GM23338 (cell line): ENCODE results near the gene AKAP13. TPM values are rescaled to one million over a fixed set of nuclear protein-coding genes. Genes with fewer than 3 reads are reported as not detected.

ENCODE experiments used
- ATAC-seq: fragments of 200-7000 bp; cut with Tn5 transposase; 3 replicates; pipeline ENCODE4 v1.9.1; 2020
- DNase-seq: peaks from one replicate; pipeline ENCODE4 v3.0.0-alpha.2; 2015; ENCODE audit warnings: low spot score
- H2AFZ ChIP-seq: fragments of 200-600 bp; sonication (generic); 2 replicates; pipeline ENCODE4 v1.8.0; 2016; ENCODE audit warnings: antibody characterized with exemption, mild to moderate bottlenecking, moderate library complexity
- H3F3A ChIP-seq: fragments of 200-600 bp; sonication (generic); replicated peaks from 2 replicates; pipeline ENCODE4 v1.8.0; 2017; ENCODE audit warnings: antibody characterized with exemption, mixed run types, low read depth
- H3K27ac ChIP-seq: fragments of 200-600 bp; sonication (generic); 2 replicates; pipeline ENCODE4 v1.6.1; 2016; ENCODE audit warnings: low read depth
- H3K27me3 ChIP-seq: fragments of 200-600 bp; sonication (generic); 2 replicates; pipeline ENCODE4 v1.8.0; 2016; ENCODE audit warnings: mild to moderate bottlenecking, mixed run types, moderate library complexity; ENCODE audit not compliant: insufficient read depth
- H3K36me3 ChIP-seq: fragments of 200-600 bp; sonication (generic); 2 replicates; pipeline ENCODE4 v1.8.0; 2016; ENCODE audit warnings: mild to moderate bottlenecking; ENCODE audit not compliant: insufficient read depth
- H3K4me1 ChIP-seq: fragments of 200-600 bp; sonication (generic); 2 replicates; pipeline ENCODE4 v1.8.0; 2016; ENCODE audit warnings: mild to moderate bottlenecking, moderate library complexity; ENCODE audit not compliant: insufficient read depth
- H3K4me2 ChIP-seq: fragments of 200-600 bp; sonication (generic); 2 replicates; pipeline ENCODE4 v1.7.1; 2017; ENCODE audit warnings: mixed run types
- H3K4me3 ChIP-seq: fragments of 200-600 bp; sonication (generic); 2 replicates; pipeline ENCODE4 v1.6.1; 2016; ENCODE audit warnings: mixed run types
- H3K79me2 ChIP-seq: fragments of 200-600 bp; sonication (generic); replicated peaks from 2 replicates; pipeline ENCODE4 v1.8.0; 2017; ENCODE audit warnings: mild to moderate bottlenecking; ENCODE audit not compliant: insufficient read depth
- H3K9me2 ChIP-seq: fragments of 200-600 bp; sonication (generic); 2 replicates; pipeline ENCODE4 v1.8.0; 2017; ENCODE audit not compliant: insufficient read depth
- H4K20me1 ChIP-seq: fragments of 200-600 bp; sonication (generic); replicated peaks from 2 replicates; pipeline ENCODE4 v1.8.0; 2017; ENCODE audit warnings: mild to moderate bottlenecking; ENCODE audit not compliant: insufficient read depth
- H3K27ac Mint-ChIP-seq: 2 replicates; pipeline ENCODE4 v1.8.0; 2020; ENCODE audit warnings: inconsistent platforms, mild to moderate bottlenecking, moderate library complexity, mixed read lengths
- H3K27me3 Mint-ChIP-seq: 3 replicates; pipeline ENCODE4 v1.8.0; 2022; ENCODE audit warnings: low read depth, mild to moderate bottlenecking, moderate library complexity, mixed read lengths, inconsistent platforms; ENCODE audit not compliant: insufficient read depth, poor library complexity
- H3K36me3 Mint-ChIP-seq: 3 replicates; pipeline ENCODE4 v1.8.0; 2021; ENCODE audit warnings: low read depth, mild to moderate bottlenecking, inconsistent platforms, moderate library complexity, mixed read lengths
- H3K4me1 Mint-ChIP-seq: 3 replicates; pipeline ENCODE4 v1.8.0; 2020; ENCODE audit warnings: mild to moderate bottlenecking, inconsistent platforms, mixed read lengths
- H3K4me3 Mint-ChIP-seq: 3 replicates; pipeline ENCODE4 v1.8.0; 2021; ENCODE audit warnings: moderate library complexity, mild to moderate bottlenecking, inconsistent platforms, mixed read lengths
- H3K9me3 Mint-ChIP-seq: 3 replicates; pipeline ENCODE4 v1.8.0; 2020; ENCODE audit warnings: moderate library complexity, mild to moderate bottlenecking, inconsistent platforms, mixed read lengths
- CREB1 ChIP-seq: fragments of 250-450 bp; sonication (Bioruptor Pico); IDR thresholded peaks from 2 replicates; pipeline ENCODE4 v1.5.0; 2020; ENCODE audit warnings: low read depth, mild to moderate bottlenecking, moderate library complexity
- CTCF ChIP-seq, 2 experiments: fragments of 200-600 bp in 1 of 2; sonication (generic) in 1 of 2; conservative IDR thresholded peaks; 2 replicates each; pipeline versions ENCODE4 v1.5.1 to v1.6.1; 2016 to 2017; ENCODE audit warnings: antibody characterized with exemption in 2 of 2, low read depth in 2 of 2, mild to moderate bottlenecking in 2 of 2, moderate library complexity in 1 of 2
- EZH2 ChIP-seq: fragments of 200-600 bp; sonication (generic); IDR thresholded peaks from one replicate; pipeline ENCODE4 v1.8.0; 2017; ENCODE audit warnings: antibody characterized with exemption, mild to moderate bottlenecking, low read depth; ENCODE audit not compliant: unreplicated experiment
- EZH2phosphoT487 ChIP-seq: fragments of 200-600 bp; sonication (generic); IDR thresholded peaks from one replicate; pipeline ENCODE4 v1.8.1; 2018; ENCODE audit warnings: antibody characterized with exemption; ENCODE audit not compliant: unreplicated experiment
- JUNB ChIP-seq: IDR thresholded peaks from one replicate; pipeline ENCODE4 v1.6.1; 2016; ENCODE audit warnings: antibody characterized with exemption; ENCODE audit not compliant: unreplicated experiment
- NANOG ChIP-seq: IDR thresholded peaks from 2 replicates; pipeline ENCODE4 v1.6.1; 2016; ENCODE audit warnings: antibody characterized with exemption, borderline replicate concordance
- POLR2AphosphoS5 ChIP-seq: IDR thresholded peaks from 2 replicates; pipeline ENCODE4 v1.6.1; 2016; ENCODE audit warnings: antibody characterized with exemption, low read depth
- STAT1 ChIP-seq: IDR thresholded peaks from one replicate; pipeline ENCODE4 v1.6.1; 2016; ENCODE audit warnings: antibody characterized with exemption; ENCODE audit not compliant: unreplicated experiment
- ZNF462 ChIP-seq: fragments of 250-450 bp; sonication (Bioruptor Pico); IDR thresholded peaks from 2 replicates; pipeline ENCODE4 v1.5.0; 2020; ENCODE audit warnings: mild to moderate bottlenecking, moderate library complexity
- polyA plus RNA-seq: library from polyadenylated mRNA; unstranded; fragments of >200 nt; fragmentation: Nextera tagmentation; extraction: Ambion mirVana; gene quantifications from 2 replicates; pipeline ENCODE4 v1.2.1, GENCODE V29; 2016
- total RNA-seq: library from RNA; depleted of rRNA; stranded (reverse); fragments of >200 nt; shearing (Covaris generic); gene quantifications from 2 replicates; pipeline ENCODE4 v1.2.3, GENCODE V29; 2014

The AKAP13 gene
- total and polyA plus RNA-seq, 2 experiments from 2014 or later: 46.2 to 60.7 TPM

- TF ChIP-seq ZNF462 (CRISPR knock-in tag) (no peak), STAT1 (no peak)
Observed at GRCh38 chr15:85404918-85405866, 24.8 kb downstream of the AKAP13 start (continued).

GRCh38 chr15:85406916-85407315 is 26.5 kb downstream of the AKAP13 start:
- no peak for DNase-seq
- H3K79me2 ChIP-seq: peaks cover 100% of the 10 kb centered on the region
- TF ChIP-seq CREB1 (no peak), JUNB (no peak), EZH2phosphoT487 (no peak), POLR2AphosphoS5 (no peak), STAT1 (no peak), EZH2 (no peak), NANOG (no peak), CTCF (conservative IDR thresholded peaks at IDR 0.05; ENCODE audit: low read depth in 2 of 2) (no peak)

More at GRCh38 chr15:85406916-85407315, 26.5 kb downstream of the AKAP13 start:
- Mint-ChIP-seq H3K4me1 (peaks cover 34% of the 10 kb centered on the region), H3K27me3 (no peaks in the 10 kb centered on the region), H3K36me3 (no peaks in the 10 kb centered on the region), H3K9me3 (no peaks in the 10 kb centered on the region), H3K4me3 (no peak overlapping the region), H3K27ac (0 out of 2 replicates have a peak overlapping the region, but pooled peaks have one; percentile 21)
- H3F3A ChIP-seq: no peaks in the 10 kb centered on the region
- H4K20me1 ChIP-seq: peaks cover 30% of the 10 kb centered on the region; the same call in 1 of the 2 replicates
- H3K4me2 ChIP-seq: no peak overlapping the region
- no peaks in the 10 kb centered on the region for H3K9me2 ChIP-seq
- H3K4me3 ChIP-seq: no peak overlapping the region
- H3K36me3 ChIP-seq: no peaks in the 10 kb centered on the region
- no peak overlapping the region for H2AFZ ChIP-seq
- no peak overlapping the region for H3K27ac ChIP-seq
- peaks cover 16% of the 10 kb centered on the region; the same call in 1 of the 2 replicates for H3K4me1 ChIP-seq
- no peaks in the 10 kb centered on the region for H3K27me3 ChIP-seq
- ATAC-seq: no peak
